VCaP (cell line): Measurements from ENCODE around the gene MYBPH.
A peak's percentile ranks its signal among the peaks of the same experiment; 100 is the strongest.

Source experiments
- H3K27ac ChIP-seq: fragments of 450-650 bp; 2 replicates; pipeline ENCODE4 v1.5.1; 2017
- TF ChIP-seq, protein P1 (sequence below): fragments of 450-650 bp; conservative IDR thresholded peaks from 2 replicates; pipeline ENCODE4 v1.5.1; 2017; ENCODE audit warnings: mild to moderate bottlenecking, moderate library complexity

Gene MYBPH

GRCh38 chr1:203188686-203189232 is 13.1 kb upstream of the MYBPH start:
- TF ChIP-seq, protein P1, sequence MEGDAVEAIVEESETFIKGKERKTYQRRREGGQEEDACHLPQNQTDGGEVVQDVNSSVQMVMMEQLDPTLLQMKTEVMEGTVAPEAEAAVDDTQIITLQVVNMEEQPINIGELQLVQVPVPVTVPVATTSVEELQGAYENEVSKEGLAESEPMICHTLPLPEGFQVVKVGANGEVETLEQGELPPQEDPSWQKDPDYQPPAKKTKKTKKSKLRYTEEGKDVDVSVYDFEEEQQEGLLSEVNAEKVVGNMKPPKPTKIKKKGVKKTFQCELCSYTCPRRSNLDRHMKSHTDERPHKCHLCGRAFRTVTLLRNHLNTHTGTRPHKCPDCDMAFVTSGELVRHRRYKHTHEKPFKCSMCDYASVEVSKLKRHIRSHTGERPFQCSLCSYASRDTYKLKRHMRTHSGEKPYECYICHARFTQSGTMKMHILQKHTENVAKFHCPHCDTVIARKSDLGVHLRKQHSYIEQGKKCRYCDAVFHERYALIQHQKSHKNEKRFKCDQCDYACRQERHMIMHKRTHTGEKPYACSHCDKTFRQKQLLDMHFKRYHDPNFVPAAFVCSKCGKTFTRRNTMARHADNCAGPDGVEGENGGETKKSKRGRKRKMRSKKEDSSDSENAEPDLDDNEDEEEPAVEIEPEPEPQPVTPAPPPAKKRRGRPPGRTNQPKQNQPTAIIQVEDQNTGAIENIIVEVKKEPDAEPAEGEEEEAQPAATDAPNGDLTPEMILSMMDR, result no peak
- peak overlapping the region; percentile 64 for H3K27ac ChIP-seq

DNA sequence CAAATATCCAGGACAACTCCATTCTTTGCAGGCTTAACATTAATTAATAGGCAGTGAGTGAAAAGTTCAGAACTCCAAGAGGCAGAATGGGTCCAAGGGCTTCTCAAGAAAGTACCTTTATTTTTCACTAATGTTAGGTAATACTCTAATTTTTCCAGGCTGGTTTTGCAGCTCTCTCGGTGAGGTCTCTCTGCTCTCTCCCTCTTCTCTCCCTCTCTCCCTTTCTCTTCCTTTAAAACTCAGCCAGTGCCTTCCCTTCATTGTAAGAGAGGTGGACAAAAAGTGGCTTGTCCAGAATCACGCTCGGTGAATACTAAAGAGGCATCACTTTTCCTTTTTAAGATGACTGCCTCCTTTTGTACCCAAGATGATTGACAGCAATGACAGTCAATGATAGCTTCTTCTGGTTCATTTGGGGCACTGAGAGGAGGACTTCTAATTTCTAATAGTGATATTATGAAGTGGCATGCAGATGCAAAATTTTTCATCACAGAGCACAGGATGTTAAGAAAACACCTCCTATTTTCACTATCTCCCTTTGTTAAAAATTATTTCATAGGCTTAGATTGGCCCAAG is 12.2 kb upstream of the MYBPH start:
- TF ChIP-seq, protein P1, result no peak
- peak overlapping the region; percentile 64 for H3K27ac ChIP-seq

DNA sequence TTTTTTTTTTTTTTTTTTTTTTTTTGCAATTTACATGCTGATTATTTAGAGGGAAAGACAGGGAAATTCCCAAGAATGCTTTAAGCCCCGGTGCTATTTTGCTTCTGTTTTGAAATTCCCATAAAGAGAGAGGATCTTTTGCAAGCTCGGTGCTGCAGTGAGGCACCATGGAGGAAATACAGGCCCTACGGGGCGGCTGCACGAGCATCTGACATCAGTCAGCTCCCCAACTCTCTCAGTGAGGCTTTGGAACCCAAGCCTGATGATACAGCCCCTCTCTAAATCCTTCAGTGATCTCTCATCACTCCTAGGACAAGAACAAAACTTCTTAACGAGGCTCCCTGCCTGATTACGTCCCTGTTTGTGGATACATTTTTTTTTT is 11.7 kb upstream of the MYBPH start:
- peak overlapping the region; percentile 64; the same call in 1 of the 2 replicates for H3K27ac ChIP-seq
- TF ChIP-seq, protein P1, result no peak

GRCh38 chr1:203186446-203187303 is 11.0 kb upstream of the MYBPH start, which contains the start of gene CHI3L1:
TSS of gene CHI3L1 (minus strand) at chr1:203186704. CDS start at chr1:203186623, 81 bp downstream.
- TF ChIP-seq, protein P1, result no peak
- H3K27ac ChIP-seq, result peak within 1 kb of the TSS; percentile 64; the same call in 1 of the 2 replicates

DNA sequence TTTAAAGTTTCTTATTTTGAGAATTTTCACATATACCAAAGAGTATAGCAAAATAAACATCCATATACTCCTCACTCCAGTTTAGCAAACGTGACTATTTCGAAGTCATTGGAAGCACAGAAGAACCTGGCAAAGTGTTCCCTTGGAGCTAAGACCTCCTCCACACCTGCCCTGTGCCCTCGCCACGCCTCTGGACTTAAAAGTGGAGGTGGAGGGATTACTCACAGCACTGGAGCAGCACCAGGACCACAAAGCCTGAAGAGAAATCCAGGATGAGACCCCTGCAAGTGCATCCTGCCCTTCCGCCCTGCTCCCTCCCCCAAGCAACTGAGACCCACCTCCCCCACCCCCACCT is 10.4 kb upstream of the MYBPH start:
- TF ChIP-seq, protein P1, result no peak
- peak overlapping the region; percentile 64; the same call in 1 of the 2 replicates for H3K27ac ChIP-seq

DNA sequence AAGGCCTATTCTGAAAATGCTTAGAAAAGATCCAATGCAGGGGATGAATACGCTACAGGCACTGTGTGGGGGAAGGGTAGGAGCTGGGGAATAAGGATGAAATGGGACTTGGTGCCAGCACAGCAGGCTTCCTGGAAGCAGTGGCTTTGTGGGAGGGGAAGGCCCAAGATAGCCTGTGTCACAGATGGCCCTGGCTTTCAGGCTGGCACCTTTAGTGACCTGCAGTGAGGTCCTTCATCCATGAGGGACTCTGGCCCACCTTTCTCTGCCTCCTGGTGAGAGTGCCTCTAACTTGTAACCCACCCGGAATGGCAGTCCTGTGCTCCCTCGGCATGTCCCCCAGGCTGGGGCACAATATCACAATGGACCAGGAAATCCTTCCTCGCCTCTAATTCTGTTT is 10.0 kb upstream of the MYBPH start:
- H3K27ac ChIP-seq, result no peak overlapping the region
- TF ChIP-seq, protein P1, result no peak

GRCh38 chr1:203185061-203185461 is 9.4 kb upstream of the MYBPH start:
- TF ChIP-seq, protein P1, result no peak
- H3K27ac ChIP-seq, result no peak overlapping the region
